OCI-LY7 (cell line): ENCODE measurements around the gene AVPR2. TPM values are rescaled to one million over a fixed set of nuclear protein-coding genes. Genes with fewer than 3 reads are reported as not detected.

Experiments used
- BruUV-seq: library from RNA; stranded (reverse); fragments of 400-500 nt; replicated peaks from 2 replicates; lab custom pipeline; 2021; lab: Mats Ljungman, UMichigan
- CTCF ChIA-PET: fragments of 300-600 bp; sonication (Branson Sonifier 250); formaldehyde crosslinking; loops from one replicate; lab custom pipeline; 2022; ENCODE audit warnings: antibody characterized with exemption; ENCODE audit not compliant: unreplicated experiment; lab: Charles Lee
- POLR2A ChIA-PET: fragments of 300-600 bp; sonication (Branson Sonifier 250); formaldehyde crosslinking; loops from one replicate; lab custom pipeline; 2022; ENCODE audit warnings: antibody characterized with exemption; lab: Charles Lee
- DNase-seq: peaks from one replicate; pipeline ENCODE4 v3.0.0-alpha.2; 2015; ENCODE audit warnings: low spot score
- H2AFZ ChIP-seq: fragments of 200-600 bp; sonication (generic), shearing (Covaris generic); 2 replicates; pipeline ENCODE4 v1.6.1; 2014; ENCODE audit warnings: mild to moderate bottlenecking, antibody characterized with exemption, low read length, moderate library complexity
- H3K27ac ChIP-seq: fragments of 200-600 bp; sonication (generic); 2 replicates; pipeline ENCODE4 v1.5.1; 2014; ENCODE audit warnings: mixed run types, low read depth, mild to moderate bottlenecking, moderate library complexity, low read length, inconsistent platforms; ENCODE audit not compliant: poor library complexity, severe bottlenecking
- H3K36me3 ChIP-seq: fragments of 200-600 bp; sonication (generic); 2 replicates; pipeline ENCODE4 v1.6.1; 2014; ENCODE audit warnings: mild to moderate bottlenecking, antibody characterized with exemption, low read length, moderate library complexity, mixed read lengths; ENCODE audit not compliant: insufficient read depth
- H3K4me1 ChIP-seq: fragments of 200-600 bp; sonication (generic); 2 replicates; pipeline ENCODE4 v1.5.1; 2014; ENCODE audit warnings: mild to moderate bottlenecking, low read length; ENCODE audit not compliant: insufficient read depth, poor library complexity, severe bottlenecking
- H3K4me2 ChIP-seq: fragments of 200-600 bp; sonication (generic); 2 replicates; pipeline ENCODE4 v1.6.1; 2014; ENCODE audit warnings: mild to moderate bottlenecking, low read length
- H3K4me3 ChIP-seq: fragments of 200-600 bp; sonication (generic); 2 replicates; pipeline ENCODE4 v1.5.1; 2014; ENCODE audit warnings: mild to moderate bottlenecking, low read depth, low read length; ENCODE audit not compliant: poor library complexity, severe bottlenecking
- H3K79me2 ChIP-seq: fragments of 200-600 bp; sonication (generic); 2 replicates; pipeline ENCODE4 v1.6.1; 2016; ENCODE audit warnings: low read depth, mild to moderate bottlenecking, low read length, moderate library complexity, mixed read lengths; ENCODE audit not compliant: insufficient read depth
- H3K9me2 ChIP-seq: fragments of 200-600 bp; sonication (generic); 2 replicates; pipeline ENCODE4 v1.6.1; 2016; ENCODE audit warnings: mild to moderate bottlenecking, low read length, mixed read lengths; ENCODE audit not compliant: insufficient read depth
- H3K9me3 ChIP-seq: fragments of 200-600 bp; sonication (generic); 2 replicates; pipeline ENCODE4 v1.6.1; 2014; ENCODE audit warnings: mild to moderate bottlenecking, mixed run types, low read length, mixed read lengths
- H4K20me1 ChIP-seq: fragments of 200-600 bp; sonication (generic); 2 replicates; pipeline ENCODE4 v1.6.1; 2014; ENCODE audit warnings: mild to moderate bottlenecking, antibody characterized with exemption, low read length, moderate library complexity, mixed read lengths; ENCODE audit not compliant: insufficient read depth
- CTCF ChIP-seq: fragments of 200-600 bp; sonication (generic); conservative IDR thresholded peaks from 2 replicates; pipeline ENCODE4 v1.5.1; 2014; ENCODE audit warnings: mild to moderate bottlenecking, antibody characterized with exemption, low read length, moderate library complexity, mixed read lengths
- EZH2phosphoT487 ChIP-seq: fragments of 200-600 bp; sonication (generic); IDR thresholded peaks from 2 replicates; pipeline ENCODE4 v1.6.1; 2018; ENCODE audit warnings: low read depth, borderline replicate concordance, mild to moderate bottlenecking, mixed run types, antibody characterized with exemption, low read length, moderate library complexity, mixed read lengths
- intact Hi-C: fragments of 100-400 bp; cut with micrococcal nuclease; formaldehyde crosslinking; loops from one replicate; pipeline ENCODE4 v1.10.0; 2022; ENCODE audit not compliant: unreplicated experiment
- total RNA-seq, 2 experiments: library from RNA; depleted of rRNA in 1 of 2; stranded (reverse); fragments of >200 nt in 1 of 2; shearing (Covaris generic) in 1 of 2; gene quantifications; 2 replicates each; pipeline ENCODE4 v1.2.3, GENCODE V29; 2014 to 2022

AVPR2 gene
- total RNA-seq, 2 experiments from 2014 or later, result 0.09 TPM; not detected in 1

GRCh38 chrX:153871451-153871850 lies 33.0 kb upstream of the AVPR2 start:
- Histone ChIP-seq H3K4me2 (no peak overlapping the region), H3K9me2 (no peaks in the 10 kb centered on the region), H4K20me1 (no peaks in the 10 kb centered on the region), H3K9me3 (no peaks in the 10 kb centered on the region), H3K36me3 (no peaks in the 10 kb centered on the region), H3K4me1 (no peaks in the 10 kb centered on the region), H3K27ac (no peak overlapping the region), H2AFZ (no peak overlapping the region), H3K4me3 (no peak overlapping the region), H3K79me2 (no peaks in the 10 kb centered on the region)
- BruUV-seq, result no TSS peak
- ChIA-PET CTCF (no interaction called here), POLR2A (no interaction called here)
- no peak for DNase-seq
- TF ChIP-seq CTCF (no peak), EZH2phosphoT487 (no peak)
- intact Hi-C loops, result no loop called here

GRCh38 chrX:153871946-153872878 lies 32.3 kb upstream of the AVPR2 start:
- BruUV-seq, result no TSS peak
- Histone ChIP-seq H3K79me2 (no peaks in the 10 kb centered on the region), H3K4me1 (no peaks in the 10 kb centered on the region), H3K27ac (no peak overlapping the region), H3K9me3 (no peaks in the 10 kb centered on the region), H3K9me2 (no peaks in the 10 kb centered on the region), H3K36me3 (no peaks in the 10 kb centered on the region), H3K4me2 (no peak overlapping the region), H4K20me1 (no peaks in the 10 kb centered on the region), H3K4me3 (no peak overlapping the region), H2AFZ (no peak overlapping the region)
- ChIA-PET POLR2A (no interaction called here), CTCF (no interaction called here)
- intact Hi-C loops, result no loop called here
- TF ChIP-seq CTCF (no peak), EZH2phosphoT487 (no peak)
- DNase-seq, result no peak
